Pulmonary artery endothelial cell (primary cell): Measurements from ENCODE around the gene CAPN2. TPM values are rescaled to one million over a fixed set of nuclear protein-coding genes. Genes with fewer than 3 reads are reported as not detected.
"Not testable (repeated sequence)": the region's sequence is repeated elsewhere in the genome, so short reads cannot be mapped to it uniquely, and the experiment has no call there.

ENCODE experiments used
- DNase-seq: peaks from one replicate; pipeline ENCODE4 v3.0.0-alpha.2; 2011; ENCODE audit warnings: low read depth, low spot score
- total RNA-seq: library from RNA; depleted of rRNA; stranded (reverse); fragments of >200 nt; gene quantifications from 2 replicates; pipeline ENCODE4 v1.2.3, GENCODE V29; 2014

The CAPN2 gene
- total RNA-seq, 1 donor from 2014 or later: 436 TPM

GRCh38 chr1:223738465-223739365 lies 26.4 kb downstream of the CAPN2 start:
- DNase-seq: no peak

- no peak for DNase-seq
Observed at GRCh38 chr1:223739366-223740037, 27.2 kb downstream of the CAPN2 start.

- DNase-seq: not testable (repeated sequence)
Observed at GRCh38 chr1:223740038-223740736, 27.8 kb downstream of the CAPN2 start.

DNA sequence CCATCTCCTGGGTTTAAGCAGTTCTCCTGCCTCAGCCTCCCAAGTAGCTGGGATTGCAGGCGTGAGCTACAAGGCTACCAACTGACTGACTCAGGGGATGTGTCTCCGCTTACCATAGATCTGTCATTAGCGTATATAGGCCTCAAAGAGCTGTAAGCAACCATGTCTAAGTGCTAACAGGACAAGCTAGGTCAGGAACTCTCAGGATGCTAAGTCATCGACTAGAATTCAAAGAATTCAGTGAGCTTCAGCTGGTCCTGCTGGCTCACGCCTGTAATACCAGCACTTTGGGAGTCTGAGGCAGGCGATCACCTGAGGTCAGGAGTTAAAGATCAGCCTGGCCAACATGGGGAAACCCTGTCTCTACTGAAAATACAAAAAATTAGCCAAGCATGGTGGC lies 29.5 kb downstream of the CAPN2 start:
- peak; percentile 53 for DNase-seq

- DNase-seq: peak; percentile 72
Observed at GRCh38 chr1:223742856-223743517, 30.6 kb downstream of the CAPN2 start.

- no peak for DNase-seq
Observed at GRCh38 chr1:223745731-223746130, 33.4 kb downstream of the CAPN2 start.

GRCh38 chr1:223747838-223748335 lies 35.5 kb downstream of the CAPN2 start:
- DNase-seq: no peak

- no peak for DNase-seq
Observed at GRCh38 chr1:223748405-223748772, 36.0 kb downstream of the CAPN2 start.

- no peak for DNase-seq
Observed at GRCh38 chr1:223748773-223749733, 36.7 kb downstream of the CAPN2 start.

DNA sequence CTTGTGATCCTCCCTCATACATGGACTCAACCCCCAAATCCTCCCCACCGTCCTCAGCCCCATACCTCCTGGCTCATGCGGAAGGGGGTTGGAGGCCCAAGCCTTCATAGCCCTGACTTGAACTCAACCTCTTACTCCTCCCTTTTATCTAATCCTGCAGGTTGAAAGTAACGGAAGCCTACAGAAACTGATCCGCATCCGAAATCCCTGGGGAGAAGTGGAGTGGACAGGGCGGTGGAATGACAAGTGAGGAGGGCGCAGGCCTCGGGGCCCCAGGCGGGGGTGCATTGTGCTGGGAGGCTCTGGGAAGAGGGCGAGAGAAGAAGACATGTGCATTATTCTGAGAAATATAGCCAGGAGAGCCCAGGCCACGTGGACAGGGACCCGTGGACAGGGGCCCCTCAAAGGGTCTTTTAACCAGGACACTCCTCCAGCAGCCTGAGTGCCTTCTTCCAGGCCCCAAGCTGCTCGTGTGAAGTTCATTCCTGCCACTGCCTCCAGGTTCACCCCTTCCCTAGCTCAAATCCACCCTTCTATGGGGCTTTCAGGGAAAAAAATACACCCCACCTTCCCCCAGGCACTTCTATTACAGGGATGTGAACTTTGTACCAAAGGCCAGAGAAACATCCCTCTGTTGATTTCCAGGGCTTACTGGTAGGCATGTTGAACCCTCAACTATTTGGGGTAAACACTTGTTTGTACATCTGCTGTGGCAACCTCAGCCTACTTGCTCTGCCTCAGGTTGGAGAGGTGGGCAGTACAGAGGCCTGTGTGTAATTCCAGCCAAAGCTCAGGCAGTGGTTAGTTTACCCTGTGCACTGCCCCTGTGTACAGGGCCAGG lies 38.6 kb downstream of the CAPN2 start:
- no peak for DNase-seq

GRCh38 chr1:223751696-223752095 lies 39.4 kb downstream of the CAPN2 start:
- DNase-seq: no peak

DNA sequence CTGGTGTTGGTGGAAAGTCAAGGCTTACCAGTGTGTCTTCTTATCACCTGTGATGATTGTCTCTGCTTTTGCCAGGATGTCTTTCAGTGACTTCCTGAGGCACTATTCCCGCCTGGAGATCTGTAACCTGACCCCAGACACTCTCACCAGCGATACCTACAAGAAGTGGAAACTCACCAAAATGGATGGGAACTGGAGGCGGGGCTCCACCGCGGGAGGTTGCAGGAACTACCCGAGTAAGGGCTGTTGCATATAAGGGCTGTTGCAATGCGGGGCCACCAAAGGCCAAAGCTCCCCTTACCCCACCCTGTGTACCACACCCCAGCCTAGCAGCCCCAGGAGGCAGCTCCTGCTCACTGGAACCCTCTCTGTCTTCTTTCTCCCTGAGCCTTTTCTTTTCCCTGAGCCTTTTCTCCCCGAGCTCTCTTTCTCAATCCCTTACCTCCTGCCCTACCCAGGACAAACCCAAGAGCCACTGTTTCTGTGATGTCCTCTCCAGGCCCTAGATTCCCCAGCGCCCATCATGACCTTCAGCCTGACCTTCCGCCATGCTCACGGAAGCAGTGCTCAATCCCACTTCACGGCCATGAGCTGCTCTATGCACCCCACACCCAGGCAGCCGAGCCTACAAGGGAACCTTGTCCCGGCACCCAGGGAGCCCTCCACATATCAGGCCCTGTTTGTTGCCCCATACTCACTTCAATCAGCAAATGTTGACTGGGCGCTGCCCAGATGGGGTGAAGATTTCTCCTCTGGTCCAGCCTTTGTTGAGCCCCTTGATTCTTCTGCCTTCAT lies 40.6 kb downstream of the CAPN2 start:
- DNase-seq: no peak

DNA sequence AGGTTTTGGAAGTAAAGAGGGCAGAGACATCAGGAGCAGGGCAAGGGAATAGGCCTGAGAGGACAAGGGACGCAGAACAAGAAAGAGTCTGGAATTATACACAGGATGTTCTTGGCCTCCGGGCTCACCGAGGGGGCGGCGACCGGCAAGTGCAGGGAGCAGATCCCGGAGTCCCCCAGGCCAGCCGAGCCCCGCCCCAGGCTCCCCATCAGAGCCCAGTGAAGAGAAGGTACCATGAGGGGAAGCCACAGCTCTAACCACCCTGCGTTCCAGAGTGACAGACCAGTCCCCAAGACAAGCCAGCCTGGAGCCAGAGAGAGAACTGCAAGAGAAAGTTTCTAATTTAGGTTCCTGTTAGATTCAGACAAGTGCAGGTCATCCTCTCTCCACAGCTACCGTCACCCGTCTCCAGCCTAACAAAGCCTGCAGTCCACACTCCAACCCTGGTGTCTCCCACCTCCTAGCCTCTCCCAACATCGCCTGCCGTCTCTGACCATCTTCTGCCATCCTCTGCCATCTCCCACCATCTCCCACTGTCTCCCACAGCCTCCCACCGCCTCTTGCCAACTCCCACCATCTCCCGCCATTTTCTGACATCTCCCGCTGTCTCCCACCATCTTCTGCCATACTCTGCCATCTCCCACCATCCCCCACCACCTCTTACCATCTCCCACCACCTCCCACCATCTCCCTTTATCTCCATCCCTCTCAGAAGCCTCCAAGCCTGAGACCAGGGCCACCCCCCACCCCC lies 42.5 kb downstream of the CAPN2 start:
- no peak for DNase-seq

GRCh38 chr1:223755432-223755792 lies 43.1 kb downstream of the CAPN2 start:
- DNase-seq: no peak

GRCh38 chr1:223755992-223756775 lies 43.8 kb downstream of the CAPN2 start:
- no peak for DNase-seq

GRCh38 chr1:223756806-223757700 lies 44.7 kb downstream of the CAPN2 start:
- DNase-seq: no peak
